ENCODE results near the gene PPM1A. TPM values are rescaled to one million over a fixed set of nuclear protein-coding genes. Genes with fewer than 3 reads are reported as not detected.

PPM1A gene
- total RNA-seq, 1 donor from 2014 or later: 45.7 TPM

GRCh38 chr14:60346706-60347105 lies 97.7 kb downstream of the PPM1A start:
- Mint-ChIP-seq H3K9me3 (peaks cover 4% of the 10 kb centered on the region), H3K27me3 (ENCODE audit: low read depth) (peaks cover 36% of the 10 kb centered on the region), H3K4me3 (ENCODE audit: low read depth) (no peak overlapping the region), H3K27ac (no peak overlapping the region), H3K36me3 (ENCODE audit: low read depth) (no peaks in the 10 kb centered on the region), H3K4me1 (ENCODE audit: low read depth) (peaks cover 6% of the 10 kb centered on the region)
- DNase-seq (ENCODE audit: low spot score): no peak
- intact Hi-C loops (cut with micrococcal nuclease): loop anchor here (5.0 kb wide), 1 partner anchor 906 kb away; no protein-coding TSS in a partner anchor

- Mint-ChIP-seq H3K27ac (no peak overlapping the region), H3K4me3 (ENCODE audit: low read depth) (no peak overlapping the region), H3K36me3 (ENCODE audit: low read depth) (no peaks in the 10 kb centered on the region), H3K27me3 (ENCODE audit: low read depth) (peaks cover 32% of the 10 kb centered on the region), H3K4me1 (ENCODE audit: low read depth) (peaks cover 6% of the 10 kb centered on the region), H3K9me3 (peaks cover 3% of the 10 kb centered on the region)
- no peak for DNase-seq (ENCODE audit: low spot score)
- intact Hi-C loops (cut with micrococcal nuclease): loop anchor here (5.0 kb wide), 1 partner anchor 904 kb away; no protein-coding TSS in a partner anchor
These were observed 99.2 kb downstream of the PPM1A start for GRCh38 chr14:60348211-60348610.

Other genes starting within 250 kb of the PPM1A start
- gene PCNX4, start 157.3 kb upstream of the PPM1A start, total RNA-seq: 38.8 and 46.3 TPM in 2 replicates
- 52.9 and 55.8 TPM in 2 replicates for gene DHRS7, start 83.8 kb upstream of the PPM1A start, total RNA-seq
- gene C14orf39, start 236.8 kb downstream of the PPM1A start, total RNA-seq: not detected in 2 replicates

Measured in activated T-helper 2 cell treated with anti-CD3 and anti-CD28 coated beads, Interferon-gamma antibody, Interleukin-2, Interleukin-4, amounts not matched to agents 10 μg/mL and 5 μg/mL and 100 μg/mL, durations not matched to agents 14 hours and 24 hours and 36 hours (primary cell).